Psoas muscle (tissue), 8 donors: ENCODE measurements around the gene RIC8B. TPM values are rescaled to one million over a fixed set of nuclear protein-coding genes. Genes with fewer than 3 reads are reported as not detected.
A peak's percentile ranks its signal among the peaks of the same experiment; 100 is the strongest.

Experiments
- ATAC-seq, 4 donors: fragments of 200-7000 bp; cut with Tn5 transposase; one replicate each; pipeline ENCODE4 v1.9.1; 2020; ENCODE audit warnings: moderate library complexity in 3 of 4, mild to moderate bottlenecking in 2 of 4
- DNase-seq, 2 donors: peaks; one replicate each; pipeline ENCODE4 v3.0.0-alpha.2; 2020
- H3K27ac ChIP-seq: fragments of 200-600 bp; one replicate; pipeline ENCODE4 v1.8.0; 2022
- H3K27me3 ChIP-seq, 3 donors: fragments of 200-600 bp in 1 of 3; one replicate each; pipeline versions ENCODE4 v1.6.1 to v1.8.0; 2013 to 2022; ENCODE audit warnings: low read length in 2 of 3, mild to moderate bottlenecking in 2 of 3, moderate library complexity in 1 of 3; ENCODE audit not compliant: insufficient read depth in 3 of 3
- H3K36me3 ChIP-seq, 2 donors: fragments of 200-600 bp in 1 of 2; one replicate each; pipeline versions ENCODE4 v1.6.1 to v1.8.0; 2013 to 2022; ENCODE audit warnings: low read depth in 1 of 2, mild to moderate bottlenecking in 1 of 2, moderate library complexity in 1 of 2; ENCODE audit not compliant: insufficient read depth in 1 of 2
- H3K4me1 ChIP-seq: fragments of 200-600 bp; one replicate; pipeline ENCODE4 v1.8.0; 2022
- H3K4me3 ChIP-seq: fragments of 200-600 bp; one replicate; pipeline ENCODE4 v1.8.0; 2022; ENCODE audit warnings: mild to moderate bottlenecking
- H3K9me3 ChIP-seq: fragments of 200-600 bp; one replicate; pipeline ENCODE4 v1.8.0; 2022
- CTCF ChIP-seq: fragments of 200-600 bp; IDR thresholded peaks from one replicate; pipeline ENCODE4 v1.8.0; 2022; ENCODE audit warnings: antibody characterized with exemption
- WGBS, 3 donors: extraction: QIAGEN DNeasy Blood & Tissue Kit; methylation state at CpG; one replicate each; pipeline versions ENCODE4 v1.1.6 to v1.1.7; 2013; 5-methylcytosine and 5-hydroxymethylcytosine counted together
- intact Hi-C, 2 donors: fragments of 100-400 bp; cut with DNase I; formaldehyde crosslinking; loops; one replicate each; pipeline versions ENCODE4 v1.11.0 to v1.14.2; 2022
- polyA plus RNA-seq, 3 donors: library from polyadenylated mRNA; stranded (reverse); fragments of 200-250 nt; gene quantifications; one replicate each; pipeline ENCODE4 v1.2.3, GENCODE V29; 2013
- total RNA-seq, 4 donors: library from RNA; stranded (reverse); fragmentation: NEBNext Ultra II Directional in 2 of 4; extraction: Animal tissue kit (Norgen Biotek cat#: 25700) in 2 of 4; gene quantifications; one replicate each; pipeline versions ENCODE4 v1.2.1 to v1.2.4, GENCODE V29; 2021 to 2023
- donor health status: healthy with polysubstance abuse.
- donor health status: DM: no; HTN: no; CAD: no; lungs with moderate emphysema.
- donor health status: Bipolar disorder and iron deficiency.
- donor health status: healthy.
- donor health status: DM: yes; HTN: yes; CAD: no.
- donor health status: DM: no; HTN: no; CAD: no.
- donor health status: DM: no; HTN: no; CAD: no.
- donor health status: DM: yes; HTN: yes; CAD: no.

RIC8B gene
- total and polyA plus RNA-seq, 7 donors: 4.9 to 19.3 (median 10.5) TPM

- TF ChIP-seq CTCF: no peak
- Histone ChIP-seq H3K27ac (peak overlapping the region; percentile 59), H3K4me3 (no peak overlapping the region), H3K9me3 (no peaks in the 10 kb centered on the region), H3K27me3 (no peaks in the 10 kb centered on the region), H3K36me3 (peaks cover 5 to 12% of the 10 kb centered on the region in 2 donors), H3K4me1 (peaks cover 30% of the 10 kb centered on the region)
- intact Hi-C loops: no loop called here
- ATAC-seq (no peak), DNase-seq (no peak)
- WGBS, 3 donors: 17 to 36% (median 21%) methylated on average over 1 of the region's 1 CpG
Observed at GRCh38 chr12:106801167-106801708, 26.8 kb downstream of the RIC8B start.

- no peak overlapping the region for H3K4me3 ChIP-seq
- ATAC-seq (peak; percentile 81 to 91 (median 85)), DNase-seq (no peak)
- no peaks in the 10 kb centered on the region for H3K27me3 ChIP-seq
- H3K4me1 ChIP-seq: peaks cover 30% of the 10 kb centered on the region
- H3K36me3 ChIP-seq: peaks cover 5 to 18% of the 10 kb centered on the region in 2 donors
- H3K27ac ChIP-seq: peak overlapping the region; percentile 59
- TF ChIP-seq CTCF: no peak
- H3K9me3 ChIP-seq: no peaks in the 10 kb centered on the region
- 36 to 50% (median 46%) methylated on average over 4 of the region's 4 CpGs for WGBS, 3 donors
- intact Hi-C loops: no loop called here
Observed at GRCh38 chr12:106801830-106802533, 27.5 kb downstream of the RIC8B start.

GRCh38 chr12:106804668-106805067, 30.2 kb downstream of the RIC8B start:
- Histone ChIP-seq H3K4me1 (peaks cover 25% of the 10 kb centered on the region), H3K9me3 (no peaks in the 10 kb centered on the region), H3K36me3 (peaks cover 5 to 18% of the 10 kb centered on the region in 2 donors), H3K27me3 (no peaks in the 10 kb centered on the region), H3K4me3 (no peak overlapping the region), H3K27ac (no peak overlapping the region)
- TF ChIP-seq CTCF: no peak
- intact Hi-C loops: no loop called here
- ATAC-seq (no peak), DNase-seq (no peak)
- 24 to 43% (median 40%) methylated on average over 3 of the region's 3 CpGs for WGBS, 3 donors

GRCh38 chr12:106814714-106815113, 40.2 kb downstream of the RIC8B start:
- TF ChIP-seq CTCF: no peak
- 83 to 90% (median 85%) methylated on average over 6 of the region's 6 CpGs for WGBS, 3 donors
- no peaks in the 10 kb centered on the region for H3K27me3 ChIP-seq
- H3K4me3 ChIP-seq: no peak overlapping the region
- no peaks in the 10 kb centered on the region for H3K4me1 ChIP-seq
- no peak overlapping the region for H3K27ac ChIP-seq
- intact Hi-C loops: no loop called here
- H3K36me3 ChIP-seq: peaks cover 0 to 32% of the 10 kb centered on the region in 2 donors
- no peak for DNase-seq
- no peaks in the 10 kb centered on the region for H3K9me3 ChIP-seq
- ATAC-seq: no peak
